HL-60 (cell line): ENCODE data around the gene CLPTM1L.

Experiments
- DNase-seq, 2 experiments: peaks; one replicate each; pipeline ENCODE4 v3.0.0-alpha.2; 2010 to 2020; ENCODE audit warnings: low read depth in 1 of 2, low spot score in 1 of 2
- H3K27ac ChIP-seq: fragments of 250-450 bp; sonication (Bioruptor Pico); replicated peaks from 2 replicates; pipeline ENCODE4 v1.5.1; 2020; ENCODE audit warnings: mild to moderate bottlenecking, moderate library complexity
- H3K27me3 ChIP-seq: fragments of 250-450 bp; sonication (Bioruptor Pico); 2 replicates; pipeline ENCODE4 v1.5.1; 2021; ENCODE audit warnings: mild to moderate bottlenecking, moderate library complexity; ENCODE audit not compliant: insufficient read depth, poor library complexity, severe bottlenecking
- H3K4me3 ChIP-seq: replicated peaks from 2 replicates; pipeline ENCODE4 v1.5.1; 2011; ENCODE audit warnings: mild to moderate bottlenecking, control low read depth, low read length; ENCODE audit not compliant: insufficient read depth
- CTCF ChIP-seq: IDR thresholded peaks from one replicate; pipeline ENCODE4 v1.5.1; 2011; ENCODE audit warnings: low read length, control low read depth, inconsistent platforms; ENCODE audit not compliant: insufficient read depth
- GABPA ChIP-seq: IDR thresholded peaks from 2 replicates; pipeline ENCODE4 v1.6.1; 2012; ENCODE audit warnings: low read depth
- POLR2AphosphoS5 ChIP-seq: IDR thresholded peaks from 2 replicates; pipeline ENCODE4 v1.6.1; 2012; ENCODE audit warnings: low read depth
- SPI1 ChIP-seq: IDR thresholded peaks from 2 replicates; pipeline ENCODE4 v1.6.1; 2012; ENCODE audit warnings: low read depth, mild to moderate bottlenecking, borderline replicate concordance
- TF ChIP-seq, protein P1 (sequence below): IDR thresholded peaks from 2 replicates; pipeline ENCODE4 v1.6.1; 2012; ENCODE audit warnings: low read depth; ENCODE audit not compliant: insufficient replicate concordance

CLPTM1L gene

GRCh38 chr5:1331861-1332405 is 13.0 kb downstream of the CLPTM1L start:
- H3K4me3 ChIP-seq: no peak overlapping the region
- no peak for DNase-seq
- no peaks in the 10 kb centered on the region for H3K27me3 ChIP-seq
- no peak overlapping the region for H3K27ac ChIP-seq
- TF ChIP-seq POLR2AphosphoS5 (no peak), CTCF (no peak), GABPA (no peak), SPI1 (no peak)
- TF ChIP-seq, protein P1, sequence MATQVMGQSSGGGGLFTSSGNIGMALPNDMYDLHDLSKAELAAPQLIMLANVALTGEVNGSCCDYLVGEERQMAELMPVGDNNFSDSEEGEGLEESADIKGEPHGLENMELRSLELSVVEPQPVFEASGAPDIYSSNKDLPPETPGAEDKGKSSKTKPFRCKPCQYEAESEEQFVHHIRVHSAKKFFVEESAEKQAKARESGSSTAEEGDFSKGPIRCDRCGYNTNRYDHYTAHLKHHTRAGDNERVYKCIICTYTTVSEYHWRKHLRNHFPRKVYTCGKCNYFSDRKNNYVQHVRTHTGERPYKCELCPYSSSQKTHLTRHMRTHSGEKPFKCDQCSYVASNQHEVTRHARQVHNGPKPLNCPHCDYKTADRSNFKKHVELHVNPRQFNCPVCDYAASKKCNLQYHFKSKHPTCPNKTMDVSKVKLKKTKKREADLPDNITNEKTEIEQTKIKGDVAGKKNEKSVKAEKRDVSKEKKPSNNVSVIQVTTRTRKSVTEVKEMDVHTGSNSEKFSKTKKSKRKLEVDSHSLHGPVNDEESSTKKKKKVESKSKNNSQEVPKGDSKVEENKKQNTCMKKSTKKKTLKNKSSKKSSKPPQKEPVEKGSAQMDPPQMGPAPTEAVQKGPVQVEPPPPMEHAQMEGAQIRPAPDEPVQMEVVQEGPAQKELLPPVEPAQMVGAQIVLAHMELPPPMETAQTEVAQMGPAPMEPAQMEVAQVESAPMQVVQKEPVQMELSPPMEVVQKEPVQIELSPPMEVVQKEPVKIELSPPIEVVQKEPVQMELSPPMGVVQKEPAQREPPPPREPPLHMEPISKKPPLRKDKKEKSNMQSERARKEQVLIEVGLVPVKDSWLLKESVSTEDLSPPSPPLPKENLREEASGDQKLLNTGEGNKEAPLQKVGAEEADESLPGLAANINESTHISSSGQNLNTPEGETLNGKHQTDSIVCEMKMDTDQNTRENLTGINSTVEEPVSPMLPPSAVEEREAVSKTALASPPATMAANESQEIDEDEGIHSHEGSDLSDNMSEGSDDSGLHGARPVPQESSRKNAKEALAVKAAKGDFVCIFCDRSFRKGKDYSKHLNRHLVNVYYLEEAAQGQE: no peak

DNA sequence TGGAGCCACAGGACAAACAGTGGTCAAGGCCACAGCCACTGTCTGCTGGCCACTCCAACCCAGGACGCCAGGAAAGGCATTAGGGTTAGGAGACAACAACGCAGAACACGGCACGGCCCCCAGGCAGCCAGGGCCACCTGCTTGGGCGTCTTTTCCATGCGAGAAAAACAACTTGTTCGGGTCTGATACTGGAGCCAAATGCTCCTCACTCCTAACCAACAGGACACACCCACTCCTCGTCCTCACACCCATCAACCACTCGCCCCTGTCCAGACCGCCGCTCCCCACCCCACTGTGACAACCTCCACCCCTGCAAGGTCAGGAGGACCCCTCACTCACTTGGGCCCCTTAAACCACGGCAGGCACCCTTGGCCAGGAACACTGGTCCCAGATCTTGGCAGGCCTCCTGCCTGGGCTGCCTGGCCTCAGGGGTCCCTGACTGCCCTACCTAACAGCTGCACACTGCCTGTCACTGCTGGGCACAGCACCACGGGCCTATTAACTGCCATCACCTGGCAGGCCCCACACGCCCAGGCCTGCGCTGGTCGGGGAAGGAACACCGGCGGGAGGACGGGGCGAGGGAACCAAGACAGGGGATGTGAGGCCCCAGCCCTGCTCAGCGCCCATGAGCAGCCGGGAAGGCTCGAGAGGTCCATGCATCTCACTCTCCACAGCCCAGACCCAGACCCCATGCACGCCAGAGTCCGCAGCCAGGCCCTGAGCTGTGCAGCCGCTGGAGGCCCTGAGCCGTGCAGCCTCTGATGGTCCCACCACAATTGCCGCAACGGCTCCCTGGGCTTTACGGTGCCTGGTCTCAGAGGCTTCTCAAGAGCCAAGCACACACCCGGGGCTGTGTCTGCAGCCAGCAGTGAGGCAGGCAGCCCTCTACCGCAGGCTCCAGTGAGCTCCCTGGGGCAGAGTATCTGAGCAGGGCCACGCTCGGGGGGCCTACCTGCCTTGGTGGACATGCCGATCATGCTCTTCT is 13.8 kb downstream of the CLPTM1L start:
- H3K27ac ChIP-seq: no peak overlapping the region
- no peak overlapping the region for H3K4me3 ChIP-seq
- H3K27me3 ChIP-seq: no peaks in the 10 kb centered on the region
- no peak for DNase-seq
- TF ChIP-seq, protein P1: no peak
- TF ChIP-seq POLR2AphosphoS5 (no peak), SPI1 (no peak), GABPA (no peak), CTCF (no peak)

DNA sequence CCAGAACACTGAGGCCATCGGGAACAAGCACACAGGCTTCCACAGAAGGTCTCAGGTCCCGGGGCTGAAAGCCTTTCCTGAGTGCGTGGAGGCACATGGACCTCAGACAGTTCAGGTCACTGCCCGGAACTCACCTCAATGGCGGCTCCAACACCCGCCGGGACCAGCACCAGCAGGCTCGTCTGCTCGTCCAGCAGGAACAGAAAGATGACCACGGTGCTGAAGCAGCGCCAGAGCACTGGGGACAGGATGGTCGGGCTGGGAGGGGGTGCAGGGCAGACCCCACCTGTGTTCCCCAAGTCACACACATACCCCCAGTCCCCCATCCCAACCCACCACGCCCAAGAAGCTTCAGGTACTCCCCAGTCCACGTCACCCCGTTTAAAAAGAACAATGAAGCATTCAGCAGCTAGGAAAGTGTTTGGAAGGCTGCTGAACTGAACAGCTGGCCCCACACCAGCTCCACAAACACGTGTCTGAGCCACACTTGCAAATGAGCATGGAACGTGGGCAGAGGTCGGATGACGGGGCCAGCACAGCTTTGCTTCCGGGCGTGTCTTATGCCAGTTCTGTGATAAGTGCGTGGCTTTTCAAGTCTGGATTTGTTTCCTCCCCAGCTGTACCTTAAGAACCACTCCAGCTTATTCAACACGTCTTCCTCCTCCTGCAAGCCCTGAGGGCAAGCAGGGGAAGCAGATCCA is 14.6 kb downstream of the CLPTM1L start:
- no peak overlapping the region for H3K4me3 ChIP-seq
- no peak for DNase-seq
- no peaks in the 10 kb centered on the region for H3K27me3 ChIP-seq
- TF ChIP-seq GABPA: no peak
- no peak for TF ChIP-seq CTCF
- no peak for TF ChIP-seq POLR2AphosphoS5
- TF ChIP-seq, protein P1: no peak
- TF ChIP-seq SPI1: no peak
- H3K27ac ChIP-seq: no peak overlapping the region
